NCI-H1092 treated with DMSO at 0.1 percent for 48 hours (cell line): ENCODE measurements around the gene NPAS1.
"Not testable (repeated sequence)": the region's sequence is repeated elsewhere in the genome, so short reads cannot be mapped to it uniquely, and the experiment has no call there.

Source experiments
- DNase-seq: peaks from one replicate; lab custom pipeline; 2025; lab: John Stamatoyannopoulos, UW

The NPAS1 gene

GRCh38 chr19:47078351-47078750, 58.7 kb downstream of the NPAS1 start:
- not testable (repeated sequence) for DNase-seq

GRCh38 chr19:47081095-47081494, 61.5 kb downstream of the NPAS1 start:
- DNase-seq: no peak

- DNase-seq: no peak
Measured at GRCh38 chr19:47082493-47082892, 62.9 kb downstream of the NPAS1 start.

DNA sequence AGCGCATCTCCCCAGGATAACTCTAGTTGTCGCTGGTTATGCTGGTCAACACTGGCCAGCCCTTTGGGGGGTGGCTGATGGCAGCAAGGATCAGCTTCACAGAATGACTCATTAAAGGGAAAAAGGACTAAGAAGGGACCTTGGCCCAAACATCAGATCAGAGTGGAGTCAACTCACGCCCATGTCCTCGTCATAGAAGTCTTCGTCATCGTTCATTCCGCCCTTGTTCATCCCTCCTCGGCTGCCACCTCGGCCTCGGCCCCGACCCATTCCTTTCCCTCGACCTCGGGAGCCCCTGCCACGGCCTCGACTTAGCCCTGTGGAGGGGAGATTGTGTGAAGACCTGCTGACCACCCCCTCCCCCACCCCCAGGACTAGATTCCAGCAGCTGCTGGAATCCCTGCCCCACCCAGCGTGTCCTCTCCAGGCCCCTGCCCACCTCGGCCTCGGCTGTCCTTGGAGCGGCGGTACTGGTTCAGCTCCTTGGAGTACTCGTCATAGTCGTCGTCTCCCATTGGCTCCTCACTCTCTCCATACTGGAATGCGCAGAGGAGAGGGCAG, 65.3 kb downstream of the NPAS1 start:
- DNase-seq: no peak

DNA sequence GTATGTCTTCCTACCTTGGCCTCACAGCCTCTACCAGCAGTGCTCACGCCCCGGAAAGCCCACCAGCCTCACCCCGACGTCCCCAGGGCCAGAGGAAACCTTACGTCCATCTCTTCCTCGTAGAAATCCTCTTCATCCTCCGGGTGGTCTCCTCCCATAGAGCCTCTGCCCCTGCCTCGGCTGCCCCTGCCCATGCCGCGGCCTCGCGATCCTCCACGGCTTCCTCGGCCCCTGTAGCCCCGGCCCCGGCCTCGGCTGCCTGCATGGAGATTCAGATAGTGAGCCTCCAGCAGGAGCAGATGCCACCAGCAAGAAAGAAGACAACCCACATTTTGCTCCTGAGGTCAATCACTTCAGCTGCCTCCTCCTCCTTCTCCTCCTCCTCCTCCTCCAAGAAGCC, 66.6 kb downstream of the NPAS1 start:
- DNase-seq: no peak

DNA sequence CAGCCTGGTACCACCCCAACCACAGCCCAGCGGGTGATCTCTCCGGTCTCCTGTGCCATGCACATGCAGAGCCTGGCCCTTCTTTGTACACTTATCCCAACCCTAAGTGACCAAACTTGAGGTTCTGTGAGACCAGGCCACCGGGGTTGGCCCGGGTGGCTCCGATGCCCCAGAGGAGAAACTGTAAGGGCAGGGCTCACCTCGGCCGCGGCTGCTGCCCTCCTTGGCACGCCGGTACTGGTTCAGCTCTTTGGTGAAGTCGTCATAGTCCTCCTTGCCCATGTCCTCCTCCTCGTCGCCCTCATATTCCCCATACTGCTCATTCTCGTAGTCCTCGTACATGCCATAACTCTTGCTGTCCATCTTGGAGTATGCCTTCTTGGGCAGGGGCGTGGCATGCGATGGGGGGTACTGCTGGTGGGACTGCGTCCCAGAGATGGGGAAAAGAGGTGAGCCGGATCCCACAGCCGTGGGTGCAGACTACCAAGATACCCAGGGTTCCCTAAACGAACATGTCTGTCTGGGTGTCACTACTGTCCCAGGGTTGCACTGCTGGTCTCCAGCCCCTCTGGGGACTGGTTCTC, 70.2 kb downstream of the NPAS1 start:
- DNase-seq: no peak

DNA sequence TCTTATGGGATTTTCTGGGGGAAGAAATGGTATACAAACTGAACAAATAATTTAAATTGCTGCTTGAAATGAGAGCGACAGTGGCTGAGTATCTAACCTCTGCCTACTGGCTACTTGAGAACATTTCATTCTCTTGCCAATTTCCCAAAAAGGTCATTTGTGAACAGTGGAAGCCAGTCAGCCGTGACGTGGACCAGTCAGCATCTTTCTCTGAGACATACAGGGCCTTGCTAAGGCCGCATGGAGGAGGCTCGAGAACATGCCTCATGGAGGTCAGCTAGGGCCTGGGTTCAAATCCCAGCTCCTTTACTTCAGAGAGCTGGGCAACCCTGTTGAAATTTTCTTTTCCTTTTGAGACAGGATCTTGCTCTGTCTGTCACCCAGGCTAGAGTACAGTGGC, 73.6 kb downstream of the NPAS1 start:
- DNase-seq: no peak

DNA sequence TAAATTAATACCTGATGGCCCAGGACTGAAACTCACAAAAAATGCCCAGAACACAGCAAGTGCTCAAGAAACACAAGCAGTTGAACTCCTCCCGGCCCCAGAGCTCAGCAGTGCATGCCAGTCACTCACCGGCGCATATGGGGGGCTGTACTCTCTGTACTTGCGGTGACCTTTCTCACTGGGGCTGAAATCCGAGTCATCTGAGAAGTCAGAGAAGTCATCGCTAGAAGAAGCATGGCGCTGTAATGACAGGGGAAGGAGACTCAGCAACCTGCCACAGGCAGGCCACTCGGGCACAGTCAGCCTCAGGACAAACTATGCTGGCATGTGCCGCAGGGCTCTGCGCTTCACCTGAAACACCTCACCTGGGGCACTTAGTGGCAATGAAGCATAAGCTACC, 74.2 kb downstream of the NPAS1 start:
- no peak for DNase-seq

DNA sequence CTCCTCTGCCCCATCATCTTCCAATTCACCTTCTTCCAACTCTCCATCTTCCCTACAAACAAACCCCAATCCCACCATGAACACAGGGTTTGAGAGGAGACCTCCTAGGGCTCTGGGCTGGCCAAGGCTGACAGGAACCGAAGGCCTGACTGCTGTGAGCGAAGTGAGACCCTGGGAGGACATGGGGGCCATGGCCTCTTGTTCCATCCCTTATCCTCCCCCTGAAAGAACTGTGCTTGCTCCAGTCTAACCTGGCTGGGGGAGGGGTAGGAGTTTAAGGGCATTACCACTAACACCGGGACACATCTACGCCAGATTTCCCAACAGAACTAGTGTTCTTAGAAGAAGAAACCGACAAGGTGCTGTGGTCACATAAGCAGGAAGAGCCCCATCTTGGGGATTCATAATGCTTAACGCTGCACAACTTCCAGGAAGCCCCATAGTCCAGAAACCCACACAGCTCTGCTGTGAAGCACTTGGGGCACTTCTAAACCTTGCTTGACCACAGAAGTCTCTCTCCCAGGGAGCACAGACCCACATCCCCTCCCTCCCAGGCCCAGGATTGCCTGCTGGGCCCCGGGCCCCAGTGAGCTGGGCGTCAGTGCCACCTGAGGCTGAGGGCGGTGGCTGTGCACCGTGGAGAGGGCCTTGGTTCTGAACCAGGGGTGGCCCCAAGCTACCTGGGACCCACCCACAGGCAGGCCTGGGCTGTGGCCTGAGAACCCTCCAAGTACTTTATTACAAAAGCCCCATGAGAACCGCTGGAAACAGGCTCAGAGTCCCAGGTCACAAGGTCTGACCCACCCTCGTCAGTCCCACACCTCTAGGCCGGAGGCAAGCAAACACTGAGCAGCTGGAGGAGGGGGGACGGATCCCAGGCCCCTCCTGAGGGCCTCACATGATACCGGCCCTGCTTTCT, 75.2 kb downstream of the NPAS1 start:
- no peak for DNase-seq
